Measurements from ENCODE around the gene NLGN1.

- TF ChIP-seq POLR2A (IDR thresholded peaks at IDR 0.05; ENCODE audit: low read depth, low read length) (no peak), TAF1 (IDR thresholded peaks at IDR 0.05; ENCODE audit: borderline replicate concordance, low read depth, low read length) (no peak), POLR2AphosphoS5 (IDR thresholded peaks at IDR 0.05; ENCODE audit: low read depth, low read length) (no peak)
Measured at GRCh38 chr3:173916799-173917198, 519.3 kb downstream of the NLGN1 start.

Measured in GM12892 (cell line).